ENCODE results near the gene HES3. TPM values are rescaled to one million over a fixed set of nuclear protein-coding genes. Genes with fewer than 3 reads are reported as not detected.

The HES3 gene
- total and polyA plus RNA-seq, 2 donors, result 0.99 TPM; not detected in 1

DNA sequence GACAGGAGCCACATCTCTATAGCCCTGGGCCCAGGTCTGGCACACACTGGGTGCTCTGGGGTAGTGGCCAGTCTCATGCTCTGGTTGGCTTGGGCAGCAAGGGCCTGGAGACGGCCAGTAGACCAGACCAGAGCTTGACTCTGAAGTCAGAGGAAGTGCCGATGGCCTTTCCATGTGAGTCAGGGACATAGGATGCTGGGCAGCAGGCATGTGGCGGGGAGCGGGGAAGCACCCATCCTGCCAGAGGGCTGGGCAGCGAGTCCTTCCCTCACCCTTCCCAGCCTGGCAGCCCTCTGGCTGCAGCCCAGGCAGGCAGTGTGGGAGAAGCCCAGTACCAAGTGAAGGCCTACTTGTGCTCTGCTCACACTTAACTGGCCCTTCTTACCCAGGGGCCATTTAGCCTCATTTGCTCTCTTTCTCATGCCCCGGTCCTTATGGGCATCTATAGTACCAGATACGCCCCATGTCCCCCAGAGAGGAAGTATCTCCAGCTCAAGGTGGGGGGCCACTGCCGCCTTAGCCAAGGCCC lies 13.6 kb downstream of the HES3 start:
- Histone ChIP-seq H3K4me1 (ENCODE audit: control insufficient read depth in 2 of 2, insufficient read depth in 2 of 2, low read length in 2 of 2) (peaks cover 13 to 17% of the 10 kb centered on the region in 2 donors), H3K27ac (ENCODE audit: low read depth in 1 of 2, low read length in 1 of 2) (no peak overlapping the region), H3K9me3 (ENCODE audit: control insufficient read depth in 2 of 2, insufficient read depth in 1 of 2, low read length in 1 of 2) (no peaks in the 10 kb centered on the region), H3K4me3 (ENCODE audit: low read length in 2 of 2) (no peak overlapping the region), H3K27me3 (ENCODE audit: control insufficient read depth in 2 of 2, insufficient read depth in 1 of 2, low read length in 1 of 2) (peaks cover 8 to 52% of the 10 kb centered on the region in 2 donors), H3K36me3 (ENCODE audit: control insufficient read depth in 2 of 2, insufficient read depth in 2 of 2, low read length in 1 of 2) (no peaks in the 10 kb centered on the region)
- no peak for DNase-seq (ENCODE audit: low read depth in 6 of 9, low spot score in 9 of 9)
- WGBS, result 96% methylated on average over 8 of the region's 8 CpGs

DNA sequence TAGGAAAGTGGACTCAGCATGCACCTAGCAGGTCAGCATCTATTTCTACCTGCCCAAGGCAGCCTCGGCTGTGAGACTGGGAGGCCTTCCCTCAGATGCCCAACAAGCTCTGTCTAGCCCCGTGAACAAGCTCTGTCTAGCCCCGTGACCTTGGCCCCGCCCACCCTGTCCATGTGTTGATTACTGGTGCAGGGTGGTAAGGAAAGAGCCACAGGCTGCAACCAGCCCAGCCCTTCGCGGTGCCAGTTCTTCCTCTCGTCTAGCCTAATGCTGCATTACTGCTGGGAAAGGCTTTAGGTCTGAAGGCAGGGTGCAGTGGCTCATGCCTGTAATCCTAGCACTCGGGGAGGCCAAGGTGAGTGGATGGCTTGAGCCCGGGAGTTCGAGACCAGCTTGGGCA lies 14.7 kb downstream of the HES3 start:
- H3K4me3 ChIP-seq (ENCODE audit: low read length in 2 of 2), result no peak overlapping the region
- DNase-seq (ENCODE audit: low read depth in 6 of 9, low spot score in 9 of 9), result no peak
- peaks cover 13 to 19% of the 10 kb centered on the region in 2 donors for H3K4me1 ChIP-seq (ENCODE audit: control insufficient read depth in 2 of 2, insufficient read depth in 2 of 2, low read length in 2 of 2)
- no peak overlapping the region for H3K27ac ChIP-seq (ENCODE audit: low read depth in 1 of 2, low read length in 1 of 2)
- 79% methylated on average over 10 of the region's 10 CpGs for WGBS
- no peaks in the 10 kb centered on the region for H3K36me3 ChIP-seq (ENCODE audit: control insufficient read depth in 2 of 2, insufficient read depth in 2 of 2, low read length in 1 of 2)
- H3K9me3 ChIP-seq (ENCODE audit: control insufficient read depth in 2 of 2, insufficient read depth in 1 of 2, low read length in 1 of 2), result no peaks in the 10 kb centered on the region
- peaks cover 8 to 55% of the 10 kb centered on the region in 2 donors for H3K27me3 ChIP-seq (ENCODE audit: control insufficient read depth in 2 of 2, insufficient read depth in 1 of 2, low read length in 1 of 2)

DNA sequence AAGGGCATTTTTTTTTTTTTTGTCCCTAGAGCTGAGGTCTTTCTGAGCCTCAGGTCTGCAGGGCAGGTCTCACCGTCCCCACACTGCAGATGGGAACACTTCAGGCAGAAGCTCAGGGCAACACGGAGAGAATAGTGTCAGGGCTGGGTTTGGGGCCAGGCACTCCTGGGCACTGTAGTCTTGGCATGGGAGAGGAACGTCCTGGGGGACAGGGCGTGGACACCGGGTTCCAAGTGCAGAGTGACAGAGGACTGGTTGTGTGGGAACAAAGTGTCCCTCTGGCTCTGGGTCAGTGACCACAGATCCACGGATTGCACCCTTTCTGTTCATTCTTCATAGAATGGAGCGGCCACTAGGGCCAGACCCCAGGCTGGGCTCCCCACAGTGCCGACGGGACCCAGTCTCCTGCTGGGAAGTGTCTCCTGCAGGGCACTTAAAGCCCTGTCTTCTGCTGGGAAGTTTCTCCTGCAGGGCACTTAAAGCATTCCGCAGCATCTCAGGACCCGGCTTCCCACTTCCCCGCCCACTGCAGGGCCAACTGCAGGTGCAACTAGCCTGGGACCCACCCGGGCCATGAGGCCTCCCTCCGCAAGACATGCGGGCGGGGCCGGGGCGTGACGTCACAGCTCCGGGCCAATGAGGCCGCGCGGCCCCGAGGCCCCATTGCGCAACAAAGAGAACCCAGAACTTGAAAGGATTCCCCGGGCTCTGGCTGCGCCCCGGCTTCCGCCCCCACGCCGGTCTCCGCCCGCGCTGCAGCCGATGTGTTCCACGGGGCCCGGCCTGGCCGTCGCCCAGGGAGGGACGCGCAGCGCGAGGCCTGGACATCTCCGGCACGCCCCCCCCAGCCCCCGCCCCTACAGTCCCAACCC lies 15.7 kb downstream of the HES3 start:
- DNase-seq (ENCODE audit: low read depth in 6 of 9, low spot score in 9 of 9), result peak; percentile 47 to 92 (median 79)
- 9% methylated on average over 46 of the region's 46 CpGs for WGBS
- H3K9me3 ChIP-seq (ENCODE audit: control insufficient read depth in 2 of 2, insufficient read depth in 1 of 2, low read length in 1 of 2), result no peaks in the 10 kb centered on the region
- no peak overlapping the region for H3K27ac ChIP-seq (ENCODE audit: low read depth in 1 of 2, low read length in 1 of 2)
- peaks cover 13 to 19% of the 10 kb centered on the region in 2 donors for H3K4me1 ChIP-seq (ENCODE audit: control insufficient read depth in 2 of 2, insufficient read depth in 2 of 2, low read length in 2 of 2)
- H3K4me3 ChIP-seq (ENCODE audit: low read length in 2 of 2), result peak overlapping the region; percentile 43 to 71
- H3K27me3 ChIP-seq (ENCODE audit: control insufficient read depth in 2 of 2, insufficient read depth in 1 of 2, low read length in 1 of 2), result peaks cover 8 to 52% of the 10 kb centered on the region in 2 donors
- H3K36me3 ChIP-seq (ENCODE audit: control insufficient read depth in 2 of 2, insufficient read depth in 2 of 2, low read length in 1 of 2), result no peaks in the 10 kb centered on the region

DNA sequence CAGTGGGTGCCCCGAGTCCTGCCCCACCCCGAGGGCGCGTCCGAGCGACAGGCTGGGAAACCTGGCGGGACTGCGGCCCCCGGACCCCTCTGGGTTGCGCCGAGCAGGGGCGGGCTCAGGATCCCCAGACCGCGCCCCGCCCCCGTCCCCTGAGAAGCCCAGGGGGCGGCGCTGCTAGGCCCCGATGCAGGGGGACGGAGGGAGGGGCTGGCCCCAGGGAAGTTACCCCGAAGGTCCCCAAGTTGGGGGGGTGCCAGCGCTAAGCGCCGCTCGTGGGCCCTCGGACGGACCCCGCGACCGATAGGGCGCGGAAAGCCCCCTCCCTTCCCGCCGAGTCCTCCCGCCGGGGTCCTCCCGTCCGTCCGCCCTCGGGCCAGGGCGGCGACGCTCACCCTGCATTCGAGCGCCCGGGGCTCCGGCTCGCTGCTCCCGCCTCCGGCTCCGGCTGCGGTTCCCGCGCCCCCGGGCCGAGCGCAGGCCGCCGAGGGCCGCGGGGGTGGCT lies 16.5 kb downstream of the HES3 start:
- Histone ChIP-seq H3K4me1 (ENCODE audit: control insufficient read depth in 2 of 2, insufficient read depth in 2 of 2, low read length in 2 of 2) (peaks cover 13 to 19% of the 10 kb centered on the region in 2 donors), H3K27ac (ENCODE audit: low read depth in 1 of 2, low read length in 1 of 2) (peak overlapping the region in 1 of 2 donors; percentile 47), H3K4me3 (ENCODE audit: low read length in 2 of 2) (peak overlapping the region; percentile 43 to 71), H3K36me3 (ENCODE audit: control insufficient read depth in 2 of 2, insufficient read depth in 2 of 2, low read length in 1 of 2) (no peaks in the 10 kb centered on the region), H3K27me3 (ENCODE audit: control insufficient read depth in 2 of 2, insufficient read depth in 1 of 2, low read length in 1 of 2) (peaks cover 8 to 52% of the 10 kb centered on the region in 2 donors), H3K9me3 (ENCODE audit: control insufficient read depth in 2 of 2, insufficient read depth in 1 of 2, low read length in 1 of 2) (no peaks in the 10 kb centered on the region)
- WGBS, result under 1% methylated on average over 61 of the region's 61 CpGs
- DNase-seq (ENCODE audit: low read depth in 6 of 9, low spot score in 9 of 9), result peak in 2 of 9 donors; percentile 37 to 55

DNA sequence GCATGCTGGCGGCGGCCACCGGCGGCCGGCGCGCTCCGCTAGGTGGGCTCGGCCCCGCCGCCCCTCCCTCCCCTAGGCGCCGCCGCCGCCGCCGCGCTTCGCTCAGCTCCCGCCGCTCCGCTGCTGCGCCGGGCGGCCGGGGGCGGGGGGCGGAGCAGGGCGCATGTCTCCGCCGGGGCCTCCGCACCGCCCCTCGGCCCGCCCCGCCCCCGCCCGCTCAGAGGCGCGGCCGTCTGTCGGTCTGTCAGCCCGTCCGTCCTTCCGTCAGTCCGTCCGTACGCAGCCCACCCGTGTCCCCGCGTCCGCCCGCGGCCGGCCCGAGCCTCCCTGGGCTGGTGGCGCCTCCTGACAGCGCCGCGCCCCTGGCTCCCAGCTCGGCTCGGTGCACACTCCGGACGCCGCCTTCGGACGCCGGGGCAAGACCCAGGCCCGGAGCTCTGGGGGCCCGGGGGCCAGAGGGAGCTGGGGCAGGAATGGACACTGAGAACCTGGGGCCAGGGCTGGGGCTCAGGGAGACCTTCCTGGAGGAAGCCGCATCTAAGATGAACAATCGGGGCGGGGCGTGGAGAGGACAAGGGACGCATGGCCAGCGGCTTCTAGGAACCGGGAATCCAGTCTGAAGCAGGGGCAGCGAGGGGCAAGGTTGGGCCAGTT lies 17.1 kb downstream of the HES3 start, which contains the start of gene GPR153:
TSS of gene GPR153 (minus strand) at position 138 of the 654 bp plus-strand sequence. CDS start 6,193 bp downstream, outside the sequence.
- no peaks in the 10 kb centered on the region for H3K36me3 ChIP-seq (ENCODE audit: control insufficient read depth in 2 of 2, insufficient read depth in 2 of 2, low read length in 1 of 2)
- H3K27me3 ChIP-seq (ENCODE audit: control insufficient read depth in 2 of 2, insufficient read depth in 1 of 2, low read length in 1 of 2), result peaks cover 8 to 52% of the 10 kb centered on the region in 2 donors
- no peaks in the 10 kb centered on the region for H3K9me3 ChIP-seq (ENCODE audit: control insufficient read depth in 2 of 2, insufficient read depth in 1 of 2, low read length in 1 of 2)
- WGBS, result 2% methylated on average over 77 of the region's 78 CpGs
- H3K4me3 ChIP-seq (ENCODE audit: low read length in 2 of 2), result peak within 1 kb of the TSS; percentile 43 to 71
- H3K4me1 ChIP-seq (ENCODE audit: control insufficient read depth in 2 of 2, insufficient read depth in 2 of 2, low read length in 2 of 2), result peaks cover 13 to 19% of the 10 kb centered on the region in 2 donors
- H3K27ac ChIP-seq (ENCODE audit: low read depth in 1 of 2, low read length in 1 of 2), result peak within 1 kb of the TSS in 1 of 2 donors; percentile 47
- peak in 4 of 9 donors; percentile 23 to 56 (median 46) for DNase-seq (ENCODE audit: low read depth in 6 of 9, low spot score in 9 of 9)

DNA sequence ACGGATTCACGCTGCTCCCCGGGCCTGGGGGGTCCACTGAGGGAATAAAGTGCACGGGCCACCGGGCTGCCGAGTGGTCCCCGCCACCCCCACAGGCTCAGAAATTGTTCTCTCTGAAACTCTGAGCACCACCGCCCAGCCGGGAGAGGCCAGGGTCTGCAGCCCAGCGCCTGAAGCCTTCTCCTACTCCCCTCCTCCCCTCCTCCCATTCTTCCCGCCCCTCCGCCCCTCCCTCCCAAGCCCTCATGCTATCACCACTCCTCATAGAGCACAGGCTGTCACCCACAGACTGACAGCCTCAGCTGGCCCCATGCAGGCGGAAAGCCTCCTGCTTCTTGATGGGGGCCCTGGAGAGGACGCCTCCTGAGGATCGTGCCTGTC lies 17.6 kb downstream of the HES3 start:
- Histone ChIP-seq H3K4me1 (ENCODE audit: control insufficient read depth in 2 of 2, insufficient read depth in 2 of 2, low read length in 2 of 2) (peaks cover 13 to 19% of the 10 kb centered on the region in 2 donors), H3K27ac (ENCODE audit: low read depth in 1 of 2, low read length in 1 of 2) (no peak overlapping the region), H3K36me3 (ENCODE audit: control insufficient read depth in 2 of 2, insufficient read depth in 2 of 2, low read length in 1 of 2) (no peaks in the 10 kb centered on the region), H3K4me3 (ENCODE audit: low read length in 2 of 2) (peak overlapping the region in 1 of 2 donors; percentile 71), H3K9me3 (ENCODE audit: control insufficient read depth in 2 of 2, insufficient read depth in 1 of 2, low read length in 1 of 2) (no peaks in the 10 kb centered on the region), H3K27me3 (ENCODE audit: control insufficient read depth in 2 of 2, insufficient read depth in 1 of 2, low read length in 1 of 2) (peaks cover 8 to 52% of the 10 kb centered on the region in 2 donors)
- WGBS, result 24% methylated on average over 15 of the region's 15 CpGs
- DNase-seq (ENCODE audit: low read depth in 6 of 9, low spot score in 9 of 9), result peak in 1 of 9 donors; percentile 22

DNA sequence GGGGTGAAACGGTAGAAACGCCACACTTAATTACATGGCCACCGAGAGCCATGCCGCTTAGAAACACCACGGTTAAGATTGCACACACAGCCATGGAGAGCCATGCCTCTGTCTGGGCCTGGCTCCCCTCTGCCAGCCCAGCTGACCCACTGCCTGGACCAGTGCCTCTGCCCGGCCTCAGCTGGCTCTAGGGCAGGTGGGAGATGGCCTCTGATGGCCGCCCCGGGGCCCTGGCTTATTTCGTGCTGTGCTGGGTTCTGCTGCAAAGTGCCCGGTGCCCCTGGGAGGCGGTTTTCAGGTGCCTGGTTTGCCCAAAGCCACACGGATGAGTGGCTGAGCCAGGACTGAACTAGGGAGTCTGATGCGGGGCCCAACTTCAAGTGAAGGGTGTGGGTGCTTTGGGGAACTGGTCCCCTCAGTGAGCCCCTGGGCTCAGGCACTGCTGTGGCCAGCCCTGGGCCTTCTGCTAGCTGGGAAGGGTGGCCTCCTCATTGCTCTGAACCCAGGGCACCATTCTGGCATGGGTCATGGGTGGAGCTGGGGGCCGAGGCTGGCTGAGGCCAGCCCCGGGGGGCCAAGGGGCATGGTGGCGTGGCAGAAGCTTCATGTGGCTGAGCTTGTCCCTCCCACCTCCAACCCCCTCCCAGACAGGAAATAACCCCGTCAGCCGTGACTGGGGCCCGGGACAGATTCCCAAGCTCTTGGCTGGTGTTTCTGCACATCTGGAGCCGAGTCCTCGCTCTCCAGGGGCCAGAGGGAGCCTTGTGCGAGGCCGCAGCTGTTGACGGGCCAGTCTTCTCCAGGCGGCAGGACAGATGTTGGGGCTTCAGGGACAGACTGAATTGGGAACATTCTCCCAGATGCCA lies 18.8 kb downstream of the HES3 start:
- H3K27ac ChIP-seq (ENCODE audit: low read depth in 1 of 2, low read length in 1 of 2), result no peak overlapping the region
- H3K27me3 ChIP-seq (ENCODE audit: control insufficient read depth in 2 of 2, insufficient read depth in 1 of 2, low read length in 1 of 2), result peaks cover 8 to 45% of the 10 kb centered on the region in 2 donors
- no peaks in the 10 kb centered on the region for H3K9me3 ChIP-seq (ENCODE audit: control insufficient read depth in 2 of 2, insufficient read depth in 1 of 2, low read length in 1 of 2)
- peaks cover 13 to 19% of the 10 kb centered on the region in 2 donors for H3K4me1 ChIP-seq (ENCODE audit: control insufficient read depth in 2 of 2, insufficient read depth in 2 of 2, low read length in 2 of 2)
- no peak for DNase-seq (ENCODE audit: low read depth in 6 of 9, low spot score in 9 of 9)
- H3K36me3 ChIP-seq (ENCODE audit: control insufficient read depth in 2 of 2, insufficient read depth in 2 of 2, low read length in 1 of 2), result no peaks in the 10 kb centered on the region
- 86% methylated on average over 25 of the region's 25 CpGs for WGBS
- no peak overlapping the region for H3K4me3 ChIP-seq (ENCODE audit: low read length in 2 of 2)

DNA sequence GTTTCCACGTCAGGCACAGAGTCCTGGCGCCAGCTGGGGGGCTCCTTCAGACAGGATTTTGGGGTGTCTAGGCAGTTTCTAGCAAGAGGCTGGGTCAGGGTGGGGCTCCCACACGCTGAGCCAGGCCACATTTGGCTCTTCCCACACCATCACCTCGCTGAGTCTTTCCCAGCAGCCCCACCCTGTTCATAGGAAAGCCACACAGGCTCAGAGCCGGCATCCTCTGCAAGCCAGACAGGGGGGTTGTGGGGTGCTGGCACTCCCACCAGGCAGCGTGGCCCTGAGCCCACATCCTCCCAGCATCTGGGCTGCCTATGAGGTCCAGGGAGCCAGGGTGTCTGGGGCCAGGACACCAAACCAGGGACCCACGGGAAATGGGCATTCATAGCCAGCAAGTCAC lies 19.7 kb downstream of the HES3 start:
- Histone ChIP-seq H3K36me3 (ENCODE audit: control insufficient read depth in 2 of 2, insufficient read depth in 2 of 2, low read length in 1 of 2) (no peaks in the 10 kb centered on the region), H3K27me3 (ENCODE audit: control insufficient read depth in 2 of 2, insufficient read depth in 1 of 2, low read length in 1 of 2) (peaks cover 8 to 40% of the 10 kb centered on the region in 2 donors), H3K9me3 (ENCODE audit: control insufficient read depth in 2 of 2, insufficient read depth in 1 of 2, low read length in 1 of 2) (no peaks in the 10 kb centered on the region), H3K4me1 (ENCODE audit: control insufficient read depth in 2 of 2, insufficient read depth in 2 of 2, low read length in 2 of 2) (peaks cover 13 to 19% of the 10 kb centered on the region in 2 donors), H3K27ac (ENCODE audit: low read depth in 1 of 2, low read length in 1 of 2) (no peak overlapping the region), H3K4me3 (ENCODE audit: low read length in 2 of 2) (no peak overlapping the region)
- no peak for DNase-seq (ENCODE audit: low read depth in 6 of 9, low spot score in 9 of 9)
- 92% methylated on average over 7 of the region's 7 CpGs for WGBS

Measured in thymus (tissue), 11 donors.